ENCODE data around the gene LAMTOR4.

Gene LAMTOR4

GRCh38 chr7:100148559-100149328 lies at the start of gene LAMTOR4:
LAMTOR4 (plus strand) TSS chr7:100148918; CDS start chr7:100148973, 55 bp downstream.
- DNase-seq (ENCODE audit: low read depth): peak; percentile 99
- TF ChIP-seq, protein P1, sequence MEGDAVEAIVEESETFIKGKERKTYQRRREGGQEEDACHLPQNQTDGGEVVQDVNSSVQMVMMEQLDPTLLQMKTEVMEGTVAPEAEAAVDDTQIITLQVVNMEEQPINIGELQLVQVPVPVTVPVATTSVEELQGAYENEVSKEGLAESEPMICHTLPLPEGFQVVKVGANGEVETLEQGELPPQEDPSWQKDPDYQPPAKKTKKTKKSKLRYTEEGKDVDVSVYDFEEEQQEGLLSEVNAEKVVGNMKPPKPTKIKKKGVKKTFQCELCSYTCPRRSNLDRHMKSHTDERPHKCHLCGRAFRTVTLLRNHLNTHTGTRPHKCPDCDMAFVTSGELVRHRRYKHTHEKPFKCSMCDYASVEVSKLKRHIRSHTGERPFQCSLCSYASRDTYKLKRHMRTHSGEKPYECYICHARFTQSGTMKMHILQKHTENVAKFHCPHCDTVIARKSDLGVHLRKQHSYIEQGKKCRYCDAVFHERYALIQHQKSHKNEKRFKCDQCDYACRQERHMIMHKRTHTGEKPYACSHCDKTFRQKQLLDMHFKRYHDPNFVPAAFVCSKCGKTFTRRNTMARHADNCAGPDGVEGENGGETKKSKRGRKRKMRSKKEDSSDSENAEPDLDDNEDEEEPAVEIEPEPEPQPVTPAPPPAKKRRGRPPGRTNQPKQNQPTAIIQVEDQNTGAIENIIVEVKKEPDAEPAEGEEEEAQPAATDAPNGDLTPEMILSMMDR (IDR thresholded peaks at IDR 0.05; ENCODE audit: low read length, missing control alignments): no peak

DNA sequence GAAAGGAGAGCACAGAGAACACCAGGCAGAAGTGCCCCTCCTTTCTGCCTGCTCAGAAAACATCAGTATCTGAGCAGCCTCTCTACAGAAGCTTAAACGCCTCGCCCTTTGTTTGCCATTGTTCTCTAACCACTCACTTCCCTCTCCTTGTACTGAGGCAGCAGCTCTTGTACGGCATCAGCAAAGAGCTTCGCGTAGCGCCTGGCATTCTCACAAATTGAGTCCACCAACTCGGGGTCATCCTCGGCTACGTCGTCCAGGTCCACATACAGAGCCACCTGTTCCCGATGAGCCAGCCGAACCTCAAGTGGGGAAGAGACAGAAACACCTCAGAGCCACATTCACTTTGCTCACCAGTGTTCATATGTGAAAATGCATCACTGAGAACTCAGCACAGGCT lies 49.3 kb upstream of the LAMTOR4 start:
- TF ChIP-seq, protein P1 (IDR thresholded peaks at IDR 0.05; ENCODE audit: low read length, missing control alignments): no peak
- DNase-seq (ENCODE audit: low read depth): no peak

More at GRCh38 chr7:100148559-100149328, at the start of gene LAMTOR4:
- peak within 1 kb of the TSS; percentile 84 for H3K4me3 ChIP-seq (replicated peaks; ENCODE audit: low read depth, low read length)

DNA sequence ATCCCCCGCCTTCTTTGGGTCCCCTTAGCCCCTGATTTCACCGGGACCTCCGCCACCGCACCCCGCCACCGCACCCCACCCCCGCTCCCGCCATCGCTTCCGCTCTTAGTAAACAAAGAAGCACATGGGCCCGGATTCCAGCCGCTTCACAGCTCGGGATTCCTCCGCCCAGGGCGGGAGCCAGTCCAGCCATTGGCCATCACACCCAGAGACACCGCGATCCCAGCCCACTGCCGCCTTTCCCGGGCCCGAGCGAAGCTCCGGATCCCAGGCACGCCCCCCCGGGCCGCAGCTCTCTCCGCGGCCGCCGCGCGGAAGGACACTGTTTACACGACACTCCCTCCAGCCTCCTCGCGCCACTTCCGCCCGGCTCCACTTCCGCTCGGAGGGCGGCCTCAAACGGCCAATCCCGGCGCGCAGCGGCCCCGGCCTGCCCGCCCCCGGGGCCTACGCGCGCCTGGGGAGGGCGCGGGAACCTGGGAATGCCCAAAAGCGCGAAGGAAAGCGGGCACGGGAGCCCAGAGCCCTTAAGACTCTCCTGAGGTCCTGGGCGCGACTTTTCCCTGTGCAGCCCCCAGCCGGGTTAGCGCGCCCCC lies 48.2 kb upstream of the LAMTOR4 start:
- peak overlapping the region; percentile 87 for H3K4me3 ChIP-seq (replicated peaks; ENCODE audit: low read depth, low read length)
- TF ChIP-seq, protein P1 (IDR thresholded peaks at IDR 0.05; ENCODE audit: low read length, missing control alignments): no peak
- peak; percentile 99 for DNase-seq (ENCODE audit: low read depth)

More for the DNA sequence above, 49.3 kb upstream of the LAMTOR4 start:
- peak overlapping the region; percentile 87 for H3K4me3 ChIP-seq (replicated peaks; ENCODE audit: low read depth, low read length)

GRCh38 chr7:100101016-100101862 lies 47.5 kb upstream of the LAMTOR4 start, which contains the start of the genes AP4M1 and MCM7:
AP4M1 (plus strand) TSS chr7:100101643; CDS start chr7:100101715, 72 bp downstream.
MCM7 (minus strand) TSS chr7:100101397; CDS start chr7:100101294, 103 bp downstream.
- TF ChIP-seq, protein P1 (IDR thresholded peaks at IDR 0.05; ENCODE audit: low read length, missing control alignments): no peak
- peak within 1 kb of the TSS; percentile 87 for H3K4me3 ChIP-seq (replicated peaks; ENCODE audit: low read depth, low read length)
- peak; percentile 99 for DNase-seq (ENCODE audit: low read depth)

GRCh38 chr7:100102950-100103840 lies 45.5 kb upstream of the LAMTOR4 start:
- TF ChIP-seq, protein P1 (IDR thresholded peaks at IDR 0.05; ENCODE audit: low read length, missing control alignments): no peak
- no peak overlapping the region for H3K4me3 ChIP-seq (replicated peaks; ENCODE audit: low read depth, low read length)
- DNase-seq (ENCODE audit: low read depth): peak; percentile 81

GRCh38 chr7:100105534-100105933 lies 43.2 kb upstream of the LAMTOR4 start:
- no peak for DNase-seq (ENCODE audit: low read depth)
- TF ChIP-seq, protein P1 (IDR thresholded peaks at IDR 0.05; ENCODE audit: low read length, missing control alignments): no peak
- H3K4me3 ChIP-seq (replicated peaks; ENCODE audit: low read depth, low read length): no peak overlapping the region

Measured in fibroblast of pulmonary artery (primary cell).